ENCODE measurements around the gene ALG14. TPM values are rescaled to one million over a fixed set of nuclear protein-coding genes. Genes with fewer than 3 reads are reported as not detected.
"Not testable (repeated sequence)": the region's sequence is repeated elsewhere in the genome, so short reads cannot be mapped to it uniquely, and the experiment has no call there.

ALG14 gene, protein sequence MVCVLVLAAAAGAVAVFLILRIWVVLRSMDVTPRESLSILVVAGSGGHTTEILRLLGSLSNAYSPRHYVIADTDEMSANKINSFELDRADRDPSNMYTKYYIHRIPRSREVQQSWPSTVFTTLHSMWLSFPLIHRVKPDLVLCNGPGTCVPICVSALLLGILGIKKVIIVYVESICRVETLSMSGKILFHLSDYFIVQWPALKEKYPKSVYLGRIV
- polyA plus RNA-seq (2013, experiment 1 of 2; ENCODE audit: insufficient read length) = 11.8 TPM
- polyA plus RNA-seq (2013, experiment 2 of 2; ENCODE audit: insufficient read length) = 14.3 TPM

DNA sequence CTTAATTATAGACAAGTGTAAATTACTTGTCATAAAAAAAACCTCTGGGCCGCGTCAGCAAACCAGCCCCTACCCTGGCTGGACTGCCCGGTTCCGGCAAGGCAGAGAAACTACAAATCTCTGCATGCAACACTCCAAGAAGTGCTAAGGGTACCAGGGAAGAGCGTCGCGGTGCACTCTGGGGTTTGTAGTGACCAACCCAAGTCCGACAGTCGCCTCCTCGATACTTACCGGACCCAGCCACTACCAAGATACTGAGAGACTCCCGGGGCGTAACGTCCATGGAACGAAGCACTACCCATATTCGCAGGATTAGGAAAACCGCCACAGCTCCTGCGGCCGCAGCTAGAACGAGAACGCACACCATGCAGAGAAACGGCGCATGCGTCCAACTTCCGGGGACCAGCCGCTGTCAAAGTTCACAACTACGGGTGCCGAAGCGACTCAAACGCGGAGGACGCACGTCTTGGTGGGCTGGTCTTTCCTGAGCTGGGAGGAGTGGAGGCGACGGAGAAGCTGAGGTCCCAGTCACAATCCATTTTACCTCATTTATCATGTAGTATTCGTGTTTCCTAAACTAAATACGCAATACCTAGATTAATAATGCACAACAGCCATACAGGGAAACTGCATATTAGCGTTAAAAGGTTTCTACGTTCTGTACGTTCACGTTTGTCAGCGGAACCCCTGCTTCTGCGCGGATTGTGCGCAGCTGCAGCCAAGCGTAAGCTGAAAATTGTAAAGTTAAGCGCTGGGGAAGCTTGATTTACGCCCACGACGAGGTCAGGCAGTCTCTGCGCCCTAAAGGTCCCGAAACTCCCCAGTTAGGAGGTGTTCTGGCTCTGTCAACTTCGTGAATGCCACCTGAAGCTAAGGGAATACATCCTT, at the start of gene ALG14:
Gene ALG14, minus strand, starts transcription at position 420 of the 888 bp plus-strand sequence. Its CDS starts 53 bp downstream, at position 367.
- peak; percentile 97 for DNase-seq

DNA sequence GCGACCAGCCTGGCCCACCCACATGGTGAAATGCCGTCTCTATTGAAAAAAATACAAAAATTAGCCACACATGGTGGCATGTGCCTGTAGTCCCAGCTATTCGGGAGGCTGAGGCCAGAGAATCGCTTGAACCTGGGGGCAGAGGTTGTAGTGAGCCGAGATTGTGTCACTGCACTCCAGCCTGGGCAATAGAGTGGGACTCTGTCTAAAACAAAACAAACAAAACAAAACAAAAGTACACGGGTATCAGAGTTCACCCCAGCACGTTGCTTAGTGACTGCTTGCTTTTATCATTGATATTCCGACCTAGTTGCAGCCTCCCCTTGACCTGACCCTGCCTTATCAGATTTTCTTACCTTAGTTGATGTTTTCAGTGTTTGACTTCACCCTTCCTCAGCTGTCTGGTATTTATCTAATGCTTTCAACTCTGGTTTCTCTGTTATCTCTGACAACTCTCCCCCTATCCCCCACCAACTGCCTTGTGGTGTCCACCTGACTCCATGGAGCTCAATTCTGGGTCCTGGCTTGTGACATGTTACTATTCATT, 49.5 kb upstream of the ALG14 start:
- DNase-seq = no peak

DNA sequence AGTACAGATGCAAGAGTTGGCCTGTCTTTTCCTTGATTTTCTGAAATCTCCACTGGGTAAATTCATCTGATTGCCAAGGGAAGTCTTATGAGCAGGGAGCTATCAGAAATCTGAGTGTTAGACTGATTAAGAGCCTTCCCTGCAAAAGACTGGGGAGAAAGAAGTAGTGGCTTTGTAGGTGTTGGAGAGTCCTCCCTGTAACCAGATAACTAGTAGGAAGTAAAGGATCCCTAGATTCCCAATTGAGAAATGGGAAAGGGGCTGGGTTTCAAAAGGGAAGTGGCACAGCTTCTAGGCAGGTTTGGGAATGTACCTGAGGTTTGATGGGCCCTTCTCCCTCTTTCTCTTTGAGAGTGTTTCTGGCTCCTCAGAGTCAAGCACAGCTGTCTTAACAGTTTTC, 46.5 kb upstream of the ALG14 start:
- DNase-seq = no peak

DNA sequence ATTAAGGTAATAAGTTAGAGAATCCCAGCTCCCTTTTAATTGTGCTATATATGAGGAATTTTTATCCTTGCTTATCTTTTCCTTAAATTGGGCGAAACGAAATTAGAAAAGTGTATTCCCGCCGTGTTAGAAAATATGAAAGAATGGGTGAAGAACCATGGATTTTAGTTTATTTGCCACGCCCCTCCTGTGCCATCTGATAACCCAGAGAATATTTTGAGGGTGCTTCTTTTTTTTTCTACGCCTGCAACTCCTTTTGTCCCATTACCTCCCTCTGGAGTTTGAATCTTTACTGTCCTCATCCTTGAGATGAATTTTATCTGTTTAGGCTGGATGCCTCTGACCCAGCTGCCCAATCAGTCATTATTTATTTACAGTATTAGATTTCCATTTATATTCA, 46.0 kb upstream of the ALG14 start:
- no peak for DNase-seq

DNA sequence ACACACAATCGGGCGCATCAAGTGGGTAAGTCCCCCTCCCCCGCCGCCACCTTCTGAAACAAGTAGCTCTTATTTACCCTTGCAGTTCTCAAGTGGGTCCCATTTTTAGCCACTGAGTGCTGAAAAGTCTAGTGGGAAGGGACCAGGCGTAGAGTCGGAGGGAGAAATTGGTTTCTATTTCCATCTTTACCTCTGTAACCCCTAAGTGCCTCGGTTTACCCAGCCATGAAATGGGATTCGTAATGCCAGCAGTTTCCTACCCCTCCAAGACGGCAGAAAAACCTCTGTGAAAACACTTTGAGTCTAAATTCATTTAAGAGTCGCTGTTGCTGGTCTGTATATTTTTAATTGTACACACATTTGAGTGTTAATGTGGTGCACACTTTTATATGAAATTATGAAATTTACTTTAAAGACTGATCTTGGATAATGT, 45.3 kb upstream of the ALG14 start:
- DNase-seq = no peak

DNA sequence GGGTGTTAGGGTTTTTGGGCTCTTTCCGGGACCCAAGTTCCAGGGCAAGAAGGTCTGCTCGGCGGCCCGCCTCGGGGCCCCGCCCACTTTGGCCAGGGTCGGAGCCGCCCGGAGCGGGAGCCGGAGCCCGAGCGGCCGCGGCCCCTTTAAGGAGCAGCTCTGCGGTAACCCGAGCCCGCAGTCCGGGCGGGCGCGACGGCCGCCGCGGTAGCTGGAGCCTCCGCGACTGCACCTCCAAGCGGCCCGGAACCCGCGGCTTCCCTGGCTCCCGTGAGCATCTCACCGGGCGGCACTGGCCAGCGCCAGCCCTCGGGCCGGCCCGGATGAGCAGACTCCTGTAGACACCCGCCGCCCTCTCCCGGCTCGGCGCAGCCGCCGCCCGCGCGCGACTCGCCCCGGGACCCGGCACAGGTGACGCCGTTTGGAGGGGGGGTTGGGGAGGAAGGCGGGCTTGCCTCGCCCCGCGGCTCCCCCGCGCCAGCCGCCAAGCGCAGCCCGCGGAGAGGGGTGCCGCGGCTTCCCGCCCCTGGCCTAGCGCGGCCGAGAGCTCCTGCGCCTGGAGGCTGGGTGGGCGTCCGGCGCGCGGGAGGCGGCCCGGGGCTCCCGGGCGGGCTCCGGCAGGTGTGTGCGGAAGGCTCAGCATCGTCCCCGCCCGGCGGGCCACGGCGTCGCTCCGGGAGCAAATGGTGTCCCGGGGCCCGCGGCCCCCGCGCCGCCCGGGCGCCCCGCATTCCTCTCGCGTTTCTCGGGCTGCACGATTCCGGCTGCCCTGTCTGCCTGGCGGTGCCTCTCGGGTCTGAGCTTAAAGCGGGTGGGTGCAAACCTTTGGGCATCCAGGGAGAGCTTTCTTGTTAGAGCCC, 44.7 kb upstream of the ALG14 start, which contains the start of gene TLCD4:
Gene TLCD4, plus strand, starts transcription at position 149 of the 860 bp plus-strand sequence. CDS start 26,547 bp downstream, outside the sequence.
- peak; percentile 29 for DNase-seq

DNA sequence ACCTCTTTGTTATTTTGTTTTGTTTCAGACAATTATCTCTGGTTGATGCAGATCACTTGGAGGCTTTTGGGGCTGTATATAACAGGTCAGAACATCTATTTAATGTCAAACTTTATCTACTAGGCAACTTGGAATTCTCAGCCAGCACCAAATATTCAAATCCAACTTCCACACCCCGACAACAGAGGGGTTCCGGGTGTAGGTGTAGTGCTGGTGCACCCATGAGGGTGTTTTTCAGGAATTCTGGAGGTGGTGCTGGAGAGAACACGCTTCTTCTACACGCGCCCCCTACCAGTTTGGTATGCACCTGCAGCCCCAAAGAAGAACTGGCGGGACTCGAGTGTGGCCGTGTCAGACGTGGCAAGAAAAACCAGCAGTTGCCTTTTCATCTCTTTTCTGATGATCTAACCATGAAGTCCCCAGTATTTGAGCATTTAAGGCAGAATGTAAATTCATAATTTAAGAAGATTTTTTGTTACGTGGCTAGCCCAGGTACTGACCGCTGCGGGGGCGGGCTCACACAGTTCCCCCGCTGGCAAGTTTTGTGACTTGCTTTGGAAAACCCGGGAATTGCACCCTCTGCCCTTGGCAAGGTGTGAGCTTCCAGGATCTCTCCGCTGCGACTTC, 43.9 kb upstream of the ALG14 start:
- peak; percentile 29 for DNase-seq

DNA sequence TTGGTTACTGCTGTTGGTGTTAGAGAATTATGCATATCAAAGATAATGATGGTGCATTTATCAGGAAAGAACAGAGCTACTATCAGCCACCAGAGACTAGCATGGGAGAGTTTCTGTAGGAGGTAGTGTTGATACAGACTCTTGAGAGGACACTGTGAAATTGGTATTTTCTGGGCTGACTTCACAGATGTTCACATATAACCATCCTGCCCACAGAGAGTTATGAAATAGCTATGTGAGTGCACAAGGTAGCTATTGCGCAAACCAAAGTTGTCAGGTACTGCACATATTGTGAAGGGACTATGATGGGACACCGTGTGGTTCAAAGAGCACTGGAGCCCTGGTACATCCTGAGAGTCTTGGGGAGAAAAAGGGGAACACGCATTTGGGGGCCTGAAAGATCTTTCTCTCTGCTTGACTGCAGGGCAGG, 43.0 kb upstream of the ALG14 start:
- no peak for DNase-seq

DNA sequence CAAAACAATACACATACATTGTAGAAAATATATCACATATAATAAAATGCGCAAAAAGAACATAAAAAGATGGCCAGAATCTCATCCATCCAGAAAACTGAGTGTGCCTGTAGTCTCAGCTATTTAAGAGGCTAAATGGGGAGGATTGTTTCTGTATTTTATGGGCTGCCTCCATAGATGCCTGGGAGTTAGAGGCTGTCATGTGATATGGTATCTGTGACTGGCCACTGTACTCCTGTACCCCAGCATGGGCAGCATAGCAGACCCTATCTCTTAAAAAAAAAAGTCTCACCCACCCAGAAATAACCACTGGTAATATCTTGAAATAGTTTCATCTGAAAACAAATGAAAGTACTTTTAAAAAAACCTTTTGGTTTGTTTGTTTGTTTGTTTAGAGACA, 40.9 kb upstream of the ALG14 start:
- no peak for DNase-seq

DNA sequence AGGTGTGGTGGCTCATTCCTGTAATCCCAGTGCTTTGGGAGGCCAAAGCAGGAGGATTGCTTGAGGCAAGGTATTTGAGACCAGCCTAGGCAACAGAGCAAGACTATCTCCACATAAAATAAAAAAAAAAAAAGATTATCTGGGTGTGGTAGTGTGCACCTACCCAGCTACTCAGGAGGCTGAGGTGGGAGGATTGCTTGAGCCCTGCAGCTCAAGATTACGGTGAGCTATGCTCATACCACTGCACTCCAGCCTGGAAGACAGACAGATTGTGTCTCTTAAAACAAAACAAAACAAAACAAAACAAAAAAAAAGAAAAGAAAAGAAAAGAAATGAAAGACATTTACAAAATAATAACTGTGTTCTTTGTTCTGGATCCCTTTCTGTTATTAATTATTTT, 38.3 kb upstream of the ALG14 start:
- no peak for DNase-seq

DNA sequence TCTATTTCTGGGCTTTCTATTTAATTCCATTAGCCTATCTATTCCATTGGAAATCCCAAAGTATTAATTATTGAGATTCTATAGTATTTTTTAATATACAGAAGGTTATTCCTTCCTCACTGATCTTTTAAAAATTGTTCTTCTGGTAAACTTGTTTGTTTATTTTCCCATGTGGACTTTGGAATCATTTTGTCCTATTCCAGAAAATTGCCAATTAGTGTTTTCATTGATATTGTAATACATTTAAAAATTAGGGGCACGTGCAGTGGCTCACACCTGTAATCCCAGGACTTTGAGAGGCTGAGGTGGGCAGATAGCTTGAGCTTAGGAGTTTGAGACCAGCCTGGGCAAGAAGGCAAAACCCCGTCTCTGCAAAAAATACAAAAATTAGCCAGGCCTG, 36.0 kb upstream of the ALG14 start:
- DNase-seq = no peak

DNA sequence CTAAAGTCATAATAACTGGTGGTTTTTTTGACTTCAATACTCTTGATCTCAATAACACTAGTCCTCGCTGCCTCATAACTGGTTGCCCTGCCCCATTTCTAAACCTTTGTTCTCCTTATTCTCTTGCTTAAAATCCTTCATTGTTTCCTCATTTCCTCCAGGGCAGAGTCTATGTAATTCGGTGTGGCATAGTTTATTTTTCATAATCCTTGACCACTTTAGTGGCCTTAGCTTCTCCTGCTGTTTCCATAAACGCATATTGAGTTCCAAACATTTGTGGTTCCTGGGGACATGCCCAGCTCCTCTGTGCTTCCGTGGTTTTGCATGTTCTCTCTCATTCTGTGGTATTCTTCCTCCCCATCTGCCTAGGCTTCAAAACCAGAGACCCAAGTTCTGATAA, 25.4 kb upstream of the ALG14 start:
- peak; percentile 15 for DNase-seq

DNA sequence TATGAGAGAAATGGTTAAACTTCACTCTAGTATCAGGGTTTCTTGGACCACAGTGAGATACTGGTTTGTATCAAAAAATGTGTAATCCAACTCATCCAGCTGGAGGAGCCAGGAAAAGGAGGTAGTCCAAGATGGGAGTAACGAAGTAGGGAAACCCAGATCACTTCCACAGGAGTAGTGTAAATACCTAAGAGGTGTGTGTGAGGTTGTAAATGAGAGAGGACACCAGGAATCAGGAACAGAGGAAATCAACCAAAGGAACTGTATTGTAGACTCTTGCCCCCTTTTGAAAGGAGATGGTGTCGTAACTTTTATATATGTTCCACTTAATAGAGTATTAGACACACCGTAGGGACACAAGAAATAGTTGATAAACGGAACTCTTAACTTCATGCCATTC, 24.7 kb upstream of the ALG14 start:
- DNase-seq = no peak

DNA sequence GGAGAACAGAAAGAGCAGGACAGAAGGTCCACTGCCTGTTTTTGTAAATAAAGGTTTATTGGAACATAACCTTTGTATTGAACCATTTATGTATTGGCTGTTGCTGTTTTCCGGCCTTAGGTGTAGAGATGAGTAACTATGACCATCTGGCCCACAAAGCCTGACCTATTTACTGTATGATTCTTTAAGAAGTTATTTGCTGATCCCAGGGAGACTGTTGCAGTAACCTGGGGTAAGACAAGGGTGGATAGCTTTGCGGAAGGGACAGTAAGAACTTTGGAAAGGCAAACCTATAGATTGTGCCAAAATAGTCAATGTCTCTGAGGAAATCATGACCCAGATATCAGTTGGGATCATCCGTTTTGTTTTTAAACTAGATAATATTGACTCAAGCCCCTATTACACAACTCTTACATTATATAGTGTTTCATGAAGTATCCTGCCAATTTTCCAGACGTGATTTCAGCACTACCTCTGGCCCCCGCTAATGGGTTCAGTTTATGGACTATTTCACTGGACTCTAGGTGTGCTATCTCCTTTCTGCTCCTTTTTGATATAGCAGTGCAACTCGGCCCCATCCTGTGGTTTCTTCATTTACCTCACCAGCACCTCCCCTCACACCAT, 23.6 kb upstream of the ALG14 start:
- DNase-seq = no peak

DNA sequence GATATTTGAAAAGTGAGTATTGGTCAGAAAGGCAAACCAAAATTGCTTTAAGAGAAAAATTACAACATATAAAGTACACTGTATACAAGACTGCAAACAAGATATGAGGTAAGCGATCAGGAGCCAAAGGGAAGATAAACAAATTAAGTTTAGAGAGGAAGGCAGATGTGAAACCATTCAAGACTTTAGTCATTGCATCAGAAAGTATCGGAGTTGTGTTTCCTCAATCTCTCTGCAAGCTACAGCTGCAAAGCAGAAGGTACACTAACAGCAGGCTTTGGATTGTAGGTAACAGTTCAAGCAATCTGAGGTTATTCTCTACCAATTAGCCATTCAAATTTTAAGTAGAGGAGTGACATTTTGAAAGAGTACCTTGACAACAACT, 23.1 kb upstream of the ALG14 start:
- DNase-seq = no peak

DNA sequence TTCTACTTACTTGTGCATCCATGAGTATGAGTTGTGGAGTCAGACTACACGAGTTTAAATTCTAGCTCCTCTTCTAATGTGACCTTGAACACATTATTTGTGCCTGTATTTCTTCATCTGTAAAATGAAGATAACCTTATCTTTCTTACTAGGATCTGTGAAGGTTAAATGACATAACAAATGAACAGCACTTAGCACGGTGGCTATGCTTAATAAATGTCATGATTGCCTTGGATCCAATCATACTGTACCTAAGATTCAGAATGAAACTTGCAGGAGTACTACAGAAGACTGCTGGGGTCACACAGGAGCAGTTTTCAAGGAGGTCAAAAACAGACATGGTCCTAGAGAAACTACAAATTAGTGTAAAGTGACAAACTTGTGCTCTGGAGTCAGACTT, 22.2 kb upstream of the ALG14 start:
- DNase-seq = no peak

DNA sequence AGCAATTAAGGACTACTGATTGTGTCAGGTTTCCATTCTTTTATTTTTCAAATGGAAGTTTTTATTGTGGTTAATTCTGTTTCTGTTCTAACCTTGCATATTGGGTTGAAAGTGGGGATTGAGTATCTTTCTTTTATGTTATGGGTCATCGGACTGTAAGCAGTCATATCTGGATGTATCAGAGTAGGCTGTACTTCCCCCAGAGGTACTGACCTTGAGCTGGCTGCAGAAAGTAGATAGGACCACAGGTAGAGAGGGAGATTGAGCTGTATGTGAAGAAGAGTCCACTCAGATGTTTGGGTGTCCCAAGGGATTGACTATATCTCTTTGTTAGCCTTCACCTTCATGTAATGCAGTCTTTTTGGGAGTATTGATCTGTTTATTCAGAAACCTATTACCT, 20.5 kb upstream of the ALG14 start:
- no peak for DNase-seq

DNA sequence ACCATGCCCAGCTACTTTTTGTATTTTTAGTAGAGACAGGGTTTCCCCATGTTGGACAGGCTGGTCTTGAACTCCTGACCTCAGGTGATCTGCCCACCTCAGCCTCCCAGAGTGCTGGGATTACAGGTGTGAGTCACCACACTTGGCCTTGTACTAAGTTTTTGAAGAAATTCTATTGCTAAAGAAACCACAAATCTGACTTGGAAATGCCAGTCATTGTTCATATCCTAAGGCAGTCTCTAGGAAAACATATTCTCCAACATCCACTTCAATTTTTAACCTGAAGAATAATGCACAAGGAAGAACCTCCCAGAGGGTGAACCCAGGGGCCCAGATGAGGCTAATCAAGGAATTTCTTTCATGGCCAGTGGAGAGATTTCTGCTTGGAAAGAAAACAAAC, 20.1 kb upstream of the ALG14 start:
- DNase-seq = not testable (repeated sequence)

DNA sequence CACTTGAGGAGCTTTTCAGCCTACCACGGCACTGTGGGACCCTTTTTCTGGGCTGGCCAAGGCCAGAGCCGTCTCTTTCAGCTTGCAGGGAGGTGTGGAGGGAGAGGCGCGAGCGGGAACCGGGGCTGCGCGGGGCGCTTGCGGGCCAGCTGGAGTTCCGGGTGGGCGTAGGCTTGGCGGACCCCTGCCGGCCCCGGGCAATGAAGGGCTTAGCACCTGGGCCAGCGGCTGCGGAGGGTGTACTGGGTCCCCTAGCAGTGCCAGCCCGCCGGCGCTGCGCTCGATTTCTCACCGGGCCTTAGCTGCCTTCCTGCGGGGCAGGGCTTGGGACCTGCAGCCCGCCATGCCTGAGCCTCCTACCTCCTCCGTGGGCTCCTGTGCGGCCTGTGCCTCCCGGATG, 18.5 kb upstream of the ALG14 start:
- not testable (repeated sequence) for DNase-seq

DNA sequence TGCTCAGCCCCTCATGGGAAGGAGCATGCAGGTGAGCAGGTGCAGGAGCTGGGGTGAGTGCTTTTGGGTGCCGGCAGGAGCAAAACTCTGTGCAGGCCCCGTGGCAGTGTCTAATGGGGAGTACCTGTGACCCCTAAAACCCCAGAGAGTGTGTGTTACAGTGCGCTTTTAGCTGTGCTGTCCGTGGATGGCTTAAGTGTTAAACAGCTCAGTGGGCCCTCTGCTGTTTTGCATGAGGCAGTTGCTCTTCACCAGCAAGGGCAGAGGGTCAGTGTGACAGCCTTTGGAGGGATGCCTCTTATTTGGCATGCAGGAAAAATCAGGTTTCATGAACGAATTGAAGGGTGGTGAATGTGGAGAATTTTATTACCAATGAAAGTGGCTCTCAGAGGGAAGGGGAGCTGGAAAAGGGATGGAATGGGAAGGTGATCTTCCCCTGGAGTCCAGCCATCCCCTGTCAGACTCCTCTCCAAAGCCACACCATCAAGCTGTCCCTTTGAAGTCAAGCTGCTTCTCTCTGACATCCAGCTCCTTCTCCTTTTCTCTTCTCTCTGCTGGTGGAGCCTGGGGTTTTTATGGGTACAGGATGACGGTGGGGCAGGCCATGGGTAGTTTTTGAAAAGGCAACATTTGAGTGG, 17.0 kb upstream of the ALG14 start:
- DNase-seq = no peak

DNA sequence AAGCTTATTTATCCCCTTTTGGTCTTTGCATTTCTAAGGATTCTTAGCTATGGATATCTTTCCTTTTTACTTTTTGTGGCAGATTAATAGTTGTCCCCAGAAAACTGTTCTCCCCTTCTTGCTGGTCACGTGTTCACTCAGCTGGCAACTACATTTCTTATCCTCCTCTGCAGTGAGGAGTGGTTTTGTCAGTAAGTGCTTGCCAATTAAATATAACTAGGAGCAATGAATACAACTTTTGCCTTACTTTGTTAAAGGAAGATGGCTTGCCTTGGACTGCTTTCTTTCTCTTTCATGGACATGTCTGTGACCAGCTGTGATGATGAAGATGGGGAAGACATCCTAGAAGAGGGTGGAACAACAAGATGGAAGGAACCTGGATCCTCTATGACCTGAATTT, 15.6 kb upstream of the ALG14 start:
- DNase-seq = no peak

All from fibroblast of skin of scalp (primary cell).